H9 (cell line): Measurements from ENCODE around the gene DAPK2. TPM values are rescaled to one million over a fixed set of nuclear protein-coding genes. Genes with fewer than 3 reads are reported as not detected.

ENCODE experiments used
- DNase-seq: peaks from one replicate; pipeline ENCODE4 v3.0.0-alpha.2; 2017
- H2AFZ ChIP-seq: one replicate; pipeline ENCODE4 v1.6.1; 2013; ENCODE audit warnings: mild to moderate bottlenecking, low read length, control low read depth, moderate library complexity
- H2AK5ac ChIP-seq: 2 replicates; pipeline ENCODE4 v1.6.1; 2013; ENCODE audit warnings: low read length, control low read depth, mixed read lengths; ENCODE audit not compliant: insufficient read length
- H2BK120ac ChIP-seq: one replicate; pipeline ENCODE4 v1.6.1; 2013; ENCODE audit warnings: low read depth, mild to moderate bottlenecking, low read length, control low read depth, inconsistent platforms; ENCODE audit not compliant: poor library complexity, severe bottlenecking
- H2BK12ac ChIP-seq: 2 replicates; pipeline ENCODE4 v1.6.1; 2013; ENCODE audit warnings: low read length, control low read depth, mixed read lengths, low read depth; ENCODE audit not compliant: insufficient read length
- H2BK15ac ChIP-seq: 2 replicates; pipeline ENCODE4 v1.6.1; 2013; ENCODE audit warnings: low read depth, low read length, control low read depth
- H2BK20ac ChIP-seq: one replicate; pipeline ENCODE4 v1.6.1; 2013; ENCODE audit warnings: low read depth, mild to moderate bottlenecking, low read length, control low read depth, inconsistent platforms; ENCODE audit not compliant: poor library complexity, severe bottlenecking
- H2BK5ac ChIP-seq: 2 replicates; pipeline ENCODE4 v1.6.1; 2013; ENCODE audit warnings: low read length, control low read depth, mixed read lengths; ENCODE audit not compliant: insufficient read length
- H3K14ac ChIP-seq: 2 replicates; pipeline ENCODE4 v1.6.1; 2013; ENCODE audit warnings: low read length, control low read depth; ENCODE audit not compliant: insufficient read depth
- H3K18ac ChIP-seq: 2 replicates; pipeline ENCODE4 v1.6.1; 2013; ENCODE audit warnings: low read depth, mild to moderate bottlenecking, mixed read lengths, low read length, control low read depth; ENCODE audit not compliant: insufficient read length
- H3K23ac ChIP-seq: 2 replicates; pipeline ENCODE4 v1.6.1; 2013; ENCODE audit warnings: low read length, control low read depth, mixed read lengths, low read depth; ENCODE audit not compliant: insufficient read length
- H3K23me2 ChIP-seq: 2 replicates; pipeline ENCODE4 v1.6.1; 2013; ENCODE audit warnings: low read depth, mild to moderate bottlenecking, mixed read lengths, low read length, control low read depth; ENCODE audit not compliant: insufficient read length, poor library complexity, severe bottlenecking
- H3K27ac ChIP-seq: 2 replicates; pipeline ENCODE4 v1.5.1; 2013; ENCODE audit warnings: low read length, control low read depth, mixed read lengths, low read depth; ENCODE audit not compliant: insufficient read length
- H3K27me3 ChIP-seq: 2 replicates; pipeline ENCODE4 v1.6.1; 2013; ENCODE audit warnings: low read length, control low read depth, inconsistent platforms; ENCODE audit not compliant: insufficient read depth
- H3K4ac ChIP-seq: 2 replicates; pipeline ENCODE4 v1.6.1; 2013; ENCODE audit warnings: low read depth, mild to moderate bottlenecking, control low read depth, inconsistent platforms, low read length, moderate library complexity
- H3K4me1 ChIP-seq: 2 replicates; pipeline ENCODE4 v1.6.1; 2013; ENCODE audit warnings: low read length, control low read depth, inconsistent platforms; ENCODE audit not compliant: insufficient read depth
- H3K4me2 ChIP-seq: 2 replicates; pipeline ENCODE4 v1.6.1; 2013; ENCODE audit warnings: low read length, control low read depth, mixed read lengths; ENCODE audit not compliant: insufficient read length, insufficient read depth
- H3K56ac ChIP-seq: 2 replicates; pipeline ENCODE4 v1.6.1; 2013; ENCODE audit warnings: low read depth, mild to moderate bottlenecking, mixed read lengths, low read length, control low read depth; ENCODE audit not compliant: insufficient read length
- H3K79me1 ChIP-seq: 2 replicates; pipeline ENCODE4 v1.6.1; 2013; ENCODE audit warnings: low read depth, mild to moderate bottlenecking, moderate library complexity, low read length, control low read depth, inconsistent platforms; ENCODE audit not compliant: insufficient read depth, poor library complexity, severe bottlenecking
- H3K79me2 ChIP-seq: 2 replicates; pipeline ENCODE4 v1.6.1; 2013; ENCODE audit warnings: low read length, control low read depth, inconsistent platforms; ENCODE audit not compliant: insufficient read depth
- H3K9ac ChIP-seq: 2 replicates; pipeline ENCODE4 v1.6.1; 2013; ENCODE audit warnings: low read length, control low read depth, mixed read lengths; ENCODE audit not compliant: insufficient read length; ENCODE audit errors: extremely low read depth
- H3K9me3 ChIP-seq: one replicate; pipeline ENCODE4 v1.6.1; 2013; ENCODE audit warnings: low read depth, low read length, inconsistent platforms; ENCODE audit not compliant: control insufficient read depth
- H3T11ph ChIP-seq: one replicate; pipeline ENCODE4 v1.6.1; 2013; ENCODE audit warnings: mild to moderate bottlenecking, low read length, control low read depth, inconsistent platforms
- H4K20me1 ChIP-seq: one replicate; pipeline ENCODE4 v1.6.1; 2013; ENCODE audit not compliant: control insufficient read depth, insufficient read length, insufficient read depth
- H4K5ac ChIP-seq: 2 replicates; pipeline ENCODE4 v1.6.1; 2013; ENCODE audit warnings: low read depth, mild to moderate bottlenecking, mixed read lengths, low read length, control low read depth; ENCODE audit not compliant: insufficient read length
- H4K8ac ChIP-seq: replicated peaks from 2 replicates; pipeline ENCODE4 v1.6.1; 2013; ENCODE audit warnings: low read length, control low read depth, mixed read lengths, low read depth; ENCODE audit not compliant: insufficient read length
- H4K91ac ChIP-seq: 2 replicates; pipeline ENCODE4 v1.6.1; 2013; ENCODE audit warnings: low read depth, mild to moderate bottlenecking, moderate library complexity, mixed read lengths, low read length, control low read depth; ENCODE audit not compliant: insufficient read length
- H3K27ac Mint-ChIP-seq, 3 experiments: 2 replicates in 2 of 3; 3 replicates in 1 of 3; pipeline ENCODE4 v1.8.0; 2020 to 2021; ENCODE audit warnings: mixed read lengths in 3 of 3, mild to moderate bottlenecking in 1 of 3, moderate library complexity in 1 of 3
- H3K27me3 Mint-ChIP-seq: 2 replicates; pipeline ENCODE4 v1.8.0; 2021; ENCODE audit warnings: low read depth, mild to moderate bottlenecking, moderate library complexity, mixed read lengths
- H3K36me3 Mint-ChIP-seq, 3 experiments: 2 replicates in 2 of 3; 3 replicates in 1 of 3; pipeline ENCODE4 v1.8.0; 2020 to 2021; ENCODE audit warnings: low read depth in 3 of 3, mixed read lengths in 3 of 3; ENCODE audit not compliant: insufficient read depth in 1 of 3
- H3K4me1 Mint-ChIP-seq, 2 experiments: 2 replicates each; pipeline ENCODE4 v1.8.0; 2020; ENCODE audit warnings: mixed read lengths in 2 of 2
- H3K4me3 Mint-ChIP-seq, 2 experiments: 2 replicates in 1 of 2; 3 replicates in 1 of 2; pipeline ENCODE4 v1.8.0; 2020 to 2021; ENCODE audit warnings: mild to moderate bottlenecking in 2 of 2, mixed read lengths in 2 of 2, moderate library complexity in 1 of 2
- H3K9me3 Mint-ChIP-seq, 2 experiments: 2 replicates in 1 of 2; 3 replicates in 1 of 2; pipeline ENCODE4 v1.8.0; 2020; ENCODE audit warnings: mild to moderate bottlenecking in 2 of 2, mixed read lengths in 2 of 2, moderate library complexity in 1 of 2
- CTCF ChIP-seq: fragments of 200-600 bp; sonication (generic); conservative IDR thresholded peaks from 3 replicates; pipeline ENCODE4 v1.8.0; 2021; ENCODE audit warnings: antibody characterized with exemption, mild to moderate bottlenecking
- WGBS: extraction: QIAGEN DNeasy Blood & Tissue Kit; methylation state at CpG from one replicate; pipeline ENCODE4 v1.1.7; 2013; ENCODE audit warnings: missing lambda C conversion rate, low lambda C conversion rate, mixed read lengths; ENCODE audit not compliant: insufficient read length; ENCODE audit errors: extremely low coverage; 5-methylcytosine and 5-hydroxymethylcytosine counted together
- total RNA-seq: library from RNA; stranded (reverse); gene quantifications from 2 replicates; pipeline ENCODE4 v1.2.1, GENCODE V29; 2021

Gene DAPK2
- total RNA-seq, 1 experiment from 2014 or later, result 3.5 TPM

- Histone ChIP-seq H3K9ac (no peak overlapping the region), H2BK120ac (no peak overlapping the region), H3T11ph (no peak overlapping the region), H2BK15ac (no peak overlapping the region), H3K23me2 (no peaks in the 10 kb centered on the region), H3K79me2 (no peaks in the 10 kb centered on the region), H2AFZ (no peak overlapping the region), H2BK12ac (no peak overlapping the region), H3K56ac (no peak overlapping the region), H3K4ac (no peak overlapping the region), H4K91ac (no peak overlapping the region), H4K5ac (no peak overlapping the region), H3K4me1 (no peaks in the 10 kb centered on the region), H4K8ac (no peak overlapping the region), H3K14ac (no peak overlapping the region; the same call in 1 of the 2 replicates), H3K23ac (no peak overlapping the region), H3K27me3 (no peaks in the 10 kb centered on the region; the same call in 1 of the 2 replicates), H4K20me1 (no peaks in the 10 kb centered on the region), H3K27ac (no peak overlapping the region), H3K18ac (no peak overlapping the region), H3K4me2 (no peak overlapping the region), H2AK5ac (no peak overlapping the region), H2BK5ac (no peak overlapping the region), H3K9me3 (no peaks in the 10 kb centered on the region), H2BK20ac (no peak overlapping the region), H3K79me1 (no peaks in the 10 kb centered on the region)
- Mint-ChIP-seq H3K27me3 (no peaks in the 10 kb centered on the region), H3K9me3 (no peaks in the 10 kb centered on the region), H3K4me1 (no peaks in the 10 kb centered on the region), H3K36me3 (no peaks in the 10 kb centered on the region), H3K4me3 (no peak overlapping the region; a peak in 1 of 5 replicates), H3K27ac (peak overlapping the region in 1 of 3 experiments; percentile 52; a peak in 1 of 7 replicates)
- peak; percentile 12 for DNase-seq
- WGBS, result no CpG with 5 or more reads among the region's 4 CpGs
- no peak for TF ChIP-seq CTCF
Observed at GRCh38 chr15:63931556-63931955, 114.7 kb downstream of the DAPK2 start.
